DOHH2 (cell line): ENCODE results near the gene QRICH2.

Source experiments
- H3F3A ChIP-seq: fragments of 200-600 bp; sonication (generic), shearing (Covaris generic); 2 replicates; pipeline ENCODE4 v1.6.0; 2016; ENCODE audit warnings: antibody characterized with exemption, mild to moderate bottlenecking; ENCODE audit not compliant: control insufficient read depth, insufficient read depth
- H3K27ac ChIP-seq: fragments of 200-600 bp; sonication (generic); 2 replicates; pipeline ENCODE4 v1.5.1; 2014; ENCODE audit warnings: low read depth, mild to moderate bottlenecking, low read length, moderate library complexity
- H3K27me3 ChIP-seq: fragments of 200-600 bp; sonication (generic); 2 replicates; pipeline ENCODE4 v1.6.1; 2014; ENCODE audit warnings: mild to moderate bottlenecking, low read length, mixed read lengths; ENCODE audit not compliant: control insufficient read depth
- H3K36me3 ChIP-seq: fragments of 200-600 bp; sonication (generic); 2 replicates; pipeline ENCODE4 v1.6.1; 2014; ENCODE audit warnings: mild to moderate bottlenecking, low read length, moderate library complexity, mixed read lengths; ENCODE audit not compliant: control insufficient read depth
- H3K4me1 ChIP-seq: fragments of 200-600 bp; sonication (generic); 2 replicates; pipeline ENCODE4 v1.6.1; 2014; ENCODE audit warnings: mild to moderate bottlenecking, low read length, mixed read lengths; ENCODE audit not compliant: control insufficient read depth
- H3K4me2 ChIP-seq: fragments of 200-600 bp; sonication (generic); 2 replicates; pipeline ENCODE4 v1.6.0; 2014; ENCODE audit warnings: mild to moderate bottlenecking, low read length, moderate library complexity
- H3K4me3 ChIP-seq: fragments of 200-600 bp; sonication (generic); 2 replicates; pipeline ENCODE4 v1.5.1; 2014; ENCODE audit warnings: mild to moderate bottlenecking, low read length, mixed read lengths
- H3K79me2 ChIP-seq: fragments of 200-600 bp; sonication (generic); 2 replicates; pipeline ENCODE4 v1.6.1; 2014; ENCODE audit warnings: mild to moderate bottlenecking, low read length, mixed read lengths; ENCODE audit not compliant: control insufficient read depth
- H3K9me2 ChIP-seq: fragments of 200-600 bp; sonication (generic); replicated peaks from 2 replicates; pipeline ENCODE4 v1.6.1; 2014; ENCODE audit warnings: mild to moderate bottlenecking, low read length, mixed read lengths; ENCODE audit not compliant: control insufficient read depth
- H3K9me3 ChIP-seq: fragments of 200-600 bp; sonication (generic); 2 replicates; pipeline ENCODE4 v1.6.1; 2014; ENCODE audit warnings: antibody characterized with exemption, low read length, mixed read lengths; ENCODE audit not compliant: control insufficient read depth, insufficient read depth
- H4K20me1 ChIP-seq: fragments of 200-600 bp; sonication (generic); 2 replicates; pipeline ENCODE4 v1.6.0; 2014; ENCODE audit warnings: low read depth, mild to moderate bottlenecking, antibody characterized with exemption, low read length, moderate library complexity; ENCODE audit not compliant: control insufficient read depth, insufficient read depth
- EZH2phosphoT487 ChIP-seq: fragments of 200-600 bp; sonication (generic); IDR thresholded peaks from 2 replicates; pipeline ENCODE4 v1.6.1; 2017; ENCODE audit warnings: borderline replicate concordance, mild to moderate bottlenecking, antibody characterized with exemption, low read length, moderate library complexity, mixed read lengths
- TF ChIP-seq, protein P1 (sequence below): fragments of 200-600 bp; sonication (generic); IDR thresholded peaks from one replicate; pipeline ENCODE4 v1.5.1; 2014; ENCODE audit warnings: antibody characterized with exemption, mild to moderate bottlenecking, low read depth, low read length; ENCODE audit not compliant: poor library complexity, severe bottlenecking

The QRICH2 gene

DNA sequence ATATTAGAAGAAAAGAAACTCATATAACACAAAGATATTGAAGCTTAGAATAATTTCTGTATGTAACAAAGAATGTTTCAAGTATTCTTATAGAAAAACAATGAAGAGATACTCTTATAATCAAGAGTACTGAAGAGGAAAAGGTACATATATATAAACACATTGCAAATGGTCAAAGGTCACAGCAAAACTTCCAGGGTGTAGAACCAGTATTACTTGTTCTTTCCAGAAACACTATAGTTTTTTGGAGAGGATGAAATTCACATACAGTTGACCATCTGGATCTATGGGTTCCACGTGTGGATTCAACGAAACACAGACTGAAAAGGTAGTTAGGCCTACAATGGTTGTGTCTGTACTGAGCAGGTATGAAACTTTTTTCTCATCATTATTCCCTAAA is 23.0 kb upstream of the QRICH2 start:
- Histone ChIP-seq H3K79me2 (no peaks in the 10 kb centered on the region), H3K4me2 (no peak overlapping the region)

DNA sequence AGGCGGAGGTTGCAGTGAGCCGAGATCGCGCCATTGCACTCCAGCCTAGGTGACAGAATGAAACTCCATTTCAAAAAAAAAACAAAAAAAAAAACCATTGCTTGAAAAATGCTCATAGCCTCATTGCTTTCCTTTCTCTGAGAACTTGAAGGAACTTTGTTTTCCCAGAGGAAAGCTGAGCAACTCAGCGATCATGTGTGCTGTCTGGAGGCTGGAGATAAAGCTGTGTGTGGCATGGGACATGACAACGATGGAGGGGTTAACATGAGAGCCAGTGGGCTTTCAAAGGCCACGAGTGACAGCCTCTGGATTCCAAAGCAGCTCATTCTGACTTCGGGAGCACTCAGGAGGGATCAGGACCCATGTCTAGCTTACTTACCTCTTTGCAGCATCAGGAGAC is 21.6 kb upstream of the QRICH2 start:
- Histone ChIP-seq H3K4me2 (no peak overlapping the region), H3K27me3 (no peaks in the 10 kb centered on the region), H3K9me2 (no peaks in the 10 kb centered on the region), H3K36me3 (peaks cover 43% of the 10 kb centered on the region), H3F3A (no peaks in the 10 kb centered on the region), H3K9me3 (no peaks in the 10 kb centered on the region), H3K79me2 (no peaks in the 10 kb centered on the region), H3K4me1 (no peaks in the 10 kb centered on the region), H4K20me1 (no peaks in the 10 kb centered on the region), H3K27ac (no peak overlapping the region), H3K4me3 (no peak overlapping the region)
- TF ChIP-seq, protein P1, sequence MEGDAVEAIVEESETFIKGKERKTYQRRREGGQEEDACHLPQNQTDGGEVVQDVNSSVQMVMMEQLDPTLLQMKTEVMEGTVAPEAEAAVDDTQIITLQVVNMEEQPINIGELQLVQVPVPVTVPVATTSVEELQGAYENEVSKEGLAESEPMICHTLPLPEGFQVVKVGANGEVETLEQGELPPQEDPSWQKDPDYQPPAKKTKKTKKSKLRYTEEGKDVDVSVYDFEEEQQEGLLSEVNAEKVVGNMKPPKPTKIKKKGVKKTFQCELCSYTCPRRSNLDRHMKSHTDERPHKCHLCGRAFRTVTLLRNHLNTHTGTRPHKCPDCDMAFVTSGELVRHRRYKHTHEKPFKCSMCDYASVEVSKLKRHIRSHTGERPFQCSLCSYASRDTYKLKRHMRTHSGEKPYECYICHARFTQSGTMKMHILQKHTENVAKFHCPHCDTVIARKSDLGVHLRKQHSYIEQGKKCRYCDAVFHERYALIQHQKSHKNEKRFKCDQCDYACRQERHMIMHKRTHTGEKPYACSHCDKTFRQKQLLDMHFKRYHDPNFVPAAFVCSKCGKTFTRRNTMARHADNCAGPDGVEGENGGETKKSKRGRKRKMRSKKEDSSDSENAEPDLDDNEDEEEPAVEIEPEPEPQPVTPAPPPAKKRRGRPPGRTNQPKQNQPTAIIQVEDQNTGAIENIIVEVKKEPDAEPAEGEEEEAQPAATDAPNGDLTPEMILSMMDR, result no peak
- no peak for TF ChIP-seq EZH2phosphoT487

More for the DNA sequence above, 23.0 kb upstream of the QRICH2 start:
- H3K27me3 ChIP-seq, result no peaks in the 10 kb centered on the region
- H3K9me3 ChIP-seq, result no peaks in the 10 kb centered on the region
- no peak overlapping the region for H3K27ac ChIP-seq
- no peaks in the 10 kb centered on the region for H3K4me1 ChIP-seq
- peaks cover 40% of the 10 kb centered on the region for H3K36me3 ChIP-seq
- no peaks in the 10 kb centered on the region for H3F3A ChIP-seq
- H3K4me3 ChIP-seq, result no peak overlapping the region
- no peaks in the 10 kb centered on the region for H4K20me1 ChIP-seq
- no peak for TF ChIP-seq EZH2phosphoT487
- TF ChIP-seq, protein P1, result no peak
- no peaks in the 10 kb centered on the region for H3K9me2 ChIP-seq

DNA sequence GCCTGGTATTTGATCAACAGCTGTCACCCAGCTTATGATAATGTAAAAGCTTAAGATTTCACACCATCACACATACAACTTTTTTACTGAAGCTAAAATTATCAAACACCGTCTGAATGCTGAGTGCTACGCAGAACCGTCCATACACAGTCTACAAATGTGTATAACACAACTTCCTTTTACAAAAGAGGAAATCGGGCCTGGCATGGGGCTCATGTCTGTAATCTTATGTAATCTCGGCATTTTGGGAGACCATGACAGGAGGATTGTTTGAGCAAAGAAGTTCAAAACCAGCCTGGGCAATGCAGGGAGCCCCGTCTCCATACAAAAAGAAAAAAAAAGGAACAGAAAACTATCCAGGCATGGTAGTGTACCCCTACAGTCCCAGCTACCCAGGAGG is 19.6 kb upstream of the QRICH2 start:
- Histone ChIP-seq H3K27ac (no peak overlapping the region), H3F3A (no peaks in the 10 kb centered on the region), H3K79me2 (no peaks in the 10 kb centered on the region), H4K20me1 (no peaks in the 10 kb centered on the region), H3K4me2 (no peak overlapping the region), H3K9me2 (no peaks in the 10 kb centered on the region), H3K36me3 (peaks cover 47% of the 10 kb centered on the region), H3K27me3 (no peaks in the 10 kb centered on the region), H3K9me3 (no peaks in the 10 kb centered on the region), H3K4me3 (no peak overlapping the region), H3K4me1 (no peaks in the 10 kb centered on the region)
- TF ChIP-seq, protein P1, result no peak
- no peak for TF ChIP-seq EZH2phosphoT487

DNA sequence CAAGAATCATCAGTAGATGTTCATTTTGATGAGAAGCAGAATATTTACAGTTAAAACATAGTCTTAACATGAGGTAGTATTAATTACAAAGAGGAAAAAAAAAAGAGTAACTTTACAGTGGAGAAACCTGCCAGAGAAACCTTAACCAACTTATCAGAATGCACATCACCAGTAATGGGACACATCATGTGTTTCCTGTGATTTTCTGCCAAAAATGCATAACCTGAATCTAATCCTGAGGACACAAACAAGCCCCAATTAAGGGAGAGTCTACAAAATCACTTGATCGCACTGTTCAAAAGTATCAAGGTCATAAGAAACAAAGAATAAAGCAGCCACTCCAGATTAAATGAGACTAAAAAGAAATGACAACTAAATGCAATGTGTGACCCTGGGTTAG is 18.2 kb upstream of the QRICH2 start:
- Histone ChIP-seq H3K27ac (no peak overlapping the region), H3K4me3 (no peak overlapping the region), H3K4me2 (no peak overlapping the region), H3K9me3 (no peaks in the 10 kb centered on the region), H3F3A (no peaks in the 10 kb centered on the region), H3K79me2 (no peaks in the 10 kb centered on the region), H3K27me3 (no peaks in the 10 kb centered on the region), H3K4me1 (no peaks in the 10 kb centered on the region), H3K36me3 (peaks cover 38% of the 10 kb centered on the region), H3K9me2 (no peaks in the 10 kb centered on the region), H4K20me1 (no peaks in the 10 kb centered on the region)
- no peak for TF ChIP-seq EZH2phosphoT487
- TF ChIP-seq, protein P1, result no peak
